Epithelial cell of prostate (primary cell): Measurements from ENCODE around the gene PPRC1.
"Not testable (repeated sequence)": the region's sequence is repeated elsewhere in the genome, so short reads cannot be mapped to it uniquely, and the experiment has no call there.

Experiments used
- DNase-seq: peaks from one replicate; pipeline ENCODE4 v3.0.0-alpha.2; 2011; ENCODE audit warnings: low read depth, low spot score
- H3K27ac ChIP-seq: fragments of 450-650 bp; 2 replicates; pipeline ENCODE4 v1.5.1; 2017; ENCODE audit warnings: mild to moderate bottlenecking

The PPRC1 gene

DNA sequence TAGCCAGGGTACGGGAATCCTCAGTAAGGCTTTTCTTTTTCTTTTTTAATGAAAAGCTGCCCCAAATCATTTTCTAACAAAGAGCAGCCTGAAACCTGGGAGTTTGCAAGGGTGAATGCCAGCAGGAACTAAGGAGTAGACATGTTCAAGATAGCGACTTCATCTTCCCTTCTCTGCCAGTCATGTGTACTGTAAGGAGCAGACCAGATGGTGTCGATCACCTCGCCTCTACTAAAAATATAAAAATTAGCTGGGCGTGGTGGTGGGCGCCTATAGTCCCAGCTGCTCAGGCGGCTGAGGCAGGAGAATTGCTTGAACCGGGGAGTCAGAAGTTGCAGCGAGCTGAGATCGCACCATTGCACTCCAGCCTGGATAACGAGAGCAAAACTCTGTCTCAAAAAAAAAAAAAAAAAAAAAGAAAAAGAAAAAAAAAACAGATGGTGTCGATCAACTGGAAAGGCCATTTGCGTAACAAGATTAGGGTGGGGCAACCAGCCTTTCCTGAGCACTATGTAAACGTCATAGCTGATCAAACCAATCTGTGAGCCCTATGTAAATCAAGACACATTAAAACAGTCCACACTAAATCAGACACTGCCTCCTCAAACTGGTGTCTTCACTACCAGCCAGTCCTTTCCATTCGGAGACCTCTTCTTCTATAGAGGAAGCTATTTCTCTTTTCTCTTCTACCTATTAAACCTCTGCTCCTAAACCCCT, 53.1 kb downstream of the PPRC1 start:
- no peak overlapping the region for H3K27ac ChIP-seq
- no peak for DNase-seq

DNA sequence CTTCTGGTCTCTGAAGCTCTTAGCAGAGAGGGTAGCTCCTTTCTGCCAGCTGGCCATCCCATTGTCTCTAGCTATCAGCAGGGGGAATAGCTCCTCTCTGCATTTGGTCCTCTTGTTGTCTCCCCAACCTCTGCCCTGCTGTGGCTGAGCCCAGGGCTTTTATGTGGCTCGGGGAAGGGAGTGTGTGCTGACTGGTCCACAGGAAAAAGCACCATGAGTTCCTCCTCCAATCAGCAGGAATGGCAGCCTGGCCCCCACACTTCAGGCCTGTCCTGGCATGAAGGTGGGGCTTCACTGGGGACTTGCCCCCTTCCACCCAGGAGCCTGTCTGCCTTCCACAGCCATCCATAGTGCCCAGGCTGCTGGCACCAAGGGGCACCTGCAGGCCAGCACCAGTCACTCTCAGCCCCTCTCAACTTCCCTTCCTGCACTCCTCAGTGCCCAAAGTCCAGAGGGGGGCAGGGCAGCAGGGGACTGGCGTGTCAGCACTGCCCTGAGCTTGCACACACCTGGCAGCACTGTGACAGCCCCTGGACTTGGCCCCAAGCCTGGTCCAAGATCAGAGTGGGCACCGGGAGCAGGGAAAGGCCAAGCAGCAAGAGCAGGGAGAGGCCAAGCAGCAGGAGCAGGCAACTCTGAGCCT, 55.6 kb downstream of the PPRC1 start:
- no peak overlapping the region for H3K27ac ChIP-seq

DNA sequence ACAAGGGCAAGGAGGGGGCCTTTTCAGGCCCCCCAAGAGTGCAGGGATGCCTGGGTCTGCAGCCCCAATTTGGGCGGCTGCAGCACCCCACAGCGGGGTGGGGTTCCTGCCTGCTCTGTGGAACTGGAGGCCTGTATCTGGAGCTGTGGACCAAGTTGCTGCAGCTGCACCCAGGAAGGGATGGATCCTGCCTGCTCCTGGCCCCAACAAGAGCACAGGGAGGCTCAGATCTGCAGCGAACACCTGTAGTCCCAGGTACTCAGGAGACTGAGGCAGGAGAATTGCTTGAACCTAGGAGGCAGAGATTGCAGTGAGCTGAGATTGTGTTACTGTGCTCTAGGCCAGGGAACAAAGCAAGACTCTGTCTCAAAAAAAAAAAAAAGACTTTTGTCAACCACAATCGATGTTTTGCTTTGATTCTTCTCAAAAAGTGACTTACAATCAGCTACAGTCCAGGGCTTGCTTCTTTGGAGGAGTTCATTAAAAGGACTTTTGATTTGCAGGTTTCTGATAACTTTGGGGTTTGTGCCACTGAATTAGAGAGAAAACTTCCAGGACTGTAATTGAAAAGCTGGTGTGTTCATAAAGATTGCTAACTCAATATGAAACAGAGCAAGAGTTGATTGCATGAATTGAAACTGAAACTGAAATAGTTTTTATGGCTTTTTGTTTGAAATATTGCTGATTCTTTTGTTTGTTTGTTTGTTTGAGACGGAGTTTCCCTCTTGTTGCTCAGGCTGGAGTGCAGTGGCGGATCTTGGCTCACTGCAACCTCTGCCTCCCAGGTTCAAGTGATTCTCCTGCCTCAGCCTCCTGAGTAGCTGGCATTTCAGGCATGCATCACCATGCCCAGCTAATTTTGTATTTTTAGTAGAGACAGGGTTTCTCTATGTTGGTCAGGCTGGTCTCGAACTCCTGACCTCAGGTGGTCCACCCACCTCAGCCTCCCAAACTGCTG, 56.4 kb downstream of the PPRC1 start:
- not testable (repeated sequence) for DNase-seq, H3K27ac ChIP-seq

More for the DNA sequence above, 55.6 kb downstream of the PPRC1 start:
- no peak for DNase-seq

DNA sequence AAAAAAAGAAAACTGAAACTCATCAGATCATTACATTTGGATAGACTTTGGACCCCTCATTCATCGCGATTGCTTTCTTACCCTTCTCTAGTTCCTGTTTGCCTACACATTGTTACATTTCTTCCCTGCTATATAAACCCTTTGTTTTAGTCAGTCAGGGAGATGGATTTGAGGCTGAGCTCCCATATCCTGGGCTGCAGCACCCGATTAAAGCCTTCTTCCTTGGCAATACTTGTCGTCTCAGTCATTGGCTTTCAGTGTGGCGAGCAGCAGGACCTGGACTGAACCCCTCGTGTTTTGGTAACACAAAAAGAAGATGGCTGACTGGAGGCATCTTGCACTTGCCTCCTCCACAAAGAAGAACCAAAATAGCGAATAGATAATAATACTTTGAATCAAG, 59.1 kb downstream of the PPRC1 start:
- DNase-seq: no peak
- H3K27ac ChIP-seq: no peak overlapping the region

DNA sequence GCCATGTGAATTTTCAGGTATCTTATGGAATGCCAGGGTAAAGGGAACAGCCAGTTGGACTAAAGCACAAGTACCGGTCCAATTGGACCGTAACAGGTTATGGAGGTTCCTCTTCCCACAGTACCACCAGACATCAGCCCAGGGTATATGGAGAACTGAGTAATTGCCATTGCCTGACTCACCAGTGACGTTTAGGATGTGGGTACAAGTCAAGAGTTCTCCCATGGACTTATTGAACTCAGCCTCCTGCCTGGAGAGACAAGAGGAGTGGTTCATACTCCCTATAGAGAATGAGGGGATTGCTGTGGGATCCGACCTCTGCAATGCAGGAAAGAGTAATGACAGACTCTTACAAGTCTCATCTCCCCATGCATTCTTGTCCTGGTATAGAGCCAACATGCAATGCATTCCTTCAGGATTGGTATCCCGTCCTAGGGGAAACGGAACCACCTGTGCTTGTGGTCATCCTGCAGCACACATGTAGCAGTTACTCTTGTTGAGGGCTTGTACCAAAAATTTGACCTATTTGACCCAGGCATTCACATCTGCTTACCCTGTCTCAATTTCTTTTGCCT, 62.5 kb downstream of the PPRC1 start:
- H3K27ac ChIP-seq: no peak overlapping the region
- DNase-seq: no peak

DNA sequence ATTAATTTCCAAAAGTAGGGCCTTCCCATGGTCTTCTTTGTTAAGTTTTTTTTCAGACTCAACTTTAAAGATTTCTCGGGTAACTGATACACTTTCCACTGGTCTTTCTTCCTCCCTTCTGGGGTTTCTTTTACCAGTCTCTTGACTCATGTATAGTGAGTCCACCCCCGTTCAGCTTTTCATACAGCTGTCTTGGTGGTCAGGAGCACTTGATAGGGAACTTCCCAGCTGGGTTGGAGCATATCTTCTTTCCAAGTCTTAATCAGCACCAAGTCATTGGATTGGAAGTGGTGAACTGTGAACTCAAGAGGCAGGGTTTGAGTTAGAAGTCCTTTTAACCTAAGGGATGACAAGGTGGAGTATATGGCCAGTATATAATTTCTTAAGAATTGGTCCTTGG, 64.1 kb downstream of the PPRC1 start:
- DNase-seq: no peak
- no peak overlapping the region for H3K27ac ChIP-seq

DNA sequence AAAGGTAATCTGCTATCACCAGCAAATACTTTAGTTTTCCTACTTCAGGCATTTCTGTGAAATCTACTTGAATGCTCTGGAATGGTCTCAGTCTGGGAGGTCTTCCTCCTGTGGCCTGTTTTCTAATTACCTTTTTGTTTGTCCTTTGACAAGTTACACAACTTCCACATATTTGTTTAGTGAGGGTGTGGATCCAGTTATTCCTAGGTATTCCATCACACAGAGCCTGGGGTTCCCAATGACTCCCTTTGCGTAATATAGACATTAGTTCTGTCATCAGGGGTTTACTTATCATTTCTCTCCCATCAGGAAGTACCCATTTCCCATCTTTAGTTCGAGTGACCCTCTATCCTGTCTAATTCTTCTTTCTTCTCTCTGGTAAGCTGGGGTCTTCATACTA, 65.2 kb downstream of the PPRC1 start:
- H3K27ac ChIP-seq: no peak overlapping the region
- DNase-seq: no peak
